Measurements from ENCODE around the gene ZNF750.

The ZNF750 gene

DNA sequence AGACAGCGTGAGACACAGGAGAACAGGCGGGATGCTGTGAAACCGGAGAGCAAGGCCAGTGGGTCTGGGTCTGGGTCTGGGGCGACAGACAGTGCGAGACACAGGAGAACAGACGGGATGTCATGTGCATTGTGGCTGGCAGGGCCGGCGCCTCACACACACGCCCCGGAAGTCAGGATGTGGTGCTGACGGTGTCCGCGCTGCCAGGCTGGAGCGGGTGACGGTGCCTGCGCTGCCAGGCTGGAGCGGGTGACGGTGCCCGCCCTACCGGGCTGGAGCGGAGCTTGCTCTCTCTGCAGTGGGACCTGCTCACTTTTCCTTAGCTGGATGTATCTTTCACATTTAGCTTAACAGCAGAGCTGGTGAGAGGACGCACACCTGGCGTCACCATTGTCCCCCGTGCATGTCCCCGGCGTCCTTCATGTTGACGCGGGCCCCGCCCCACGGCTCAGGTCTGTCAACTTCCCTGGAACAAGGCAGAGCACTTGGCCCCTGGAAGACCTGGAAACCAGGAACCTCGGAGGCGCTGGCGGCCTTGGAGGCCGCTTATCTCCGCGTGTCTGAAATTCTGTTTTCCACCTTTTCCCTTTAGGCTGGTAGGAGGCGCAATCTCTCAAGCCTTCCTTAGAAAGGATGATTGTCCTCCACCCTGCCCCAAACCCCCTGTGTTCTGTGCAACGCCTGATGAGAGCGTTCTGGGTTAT, 43.0 kb upstream of the ZNF750 start:
- Histone ChIP-seq H3K9me3 (ENCODE audit: low read length) (no peaks in the 10 kb centered on the region), H3K4me1 (ENCODE audit: insufficient read depth, low read length, severe bottlenecking) (peaks cover 27% of the 10 kb centered on the region), H3K27ac (ENCODE audit: low read depth, low read length, poor library complexity, severe bottlenecking) (no peak overlapping the region), H3K36me3 (ENCODE audit: insufficient read depth, low read length) (peaks cover 7% of the 10 kb centered on the region; the same call in 1 of the 2 replicates), H4K20me1 (ENCODE audit: insufficient read depth, low read length) (no peaks in the 10 kb centered on the region), H2AFZ (ENCODE audit: low read length) (no peak overlapping the region), H3K79me2 (ENCODE audit: insufficient read depth, low read length) (no peaks in the 10 kb centered on the region), H3K9ac (ENCODE audit: low read length) (no peak overlapping the region), H3K4me3 (ENCODE audit: low read depth, low read length, poor library complexity, severe bottlenecking) (no peak overlapping the region), H3F3A (ENCODE audit: insufficient read depth, low read length) (no peaks in the 10 kb centered on the region), H3K4me2 (ENCODE audit: low read length) (no peak overlapping the region), H3K9me2 (ENCODE audit: low read depth, low read length) (no peaks in the 10 kb centered on the region), H3K27me3 (ENCODE audit: insufficient read depth, low read length) (no peaks in the 10 kb centered on the region)
- TF ChIP-seq CTCF (IDR thresholded peaks at IDR 0.05; ENCODE audit: low read length): no peak
- TF ChIP-seq EZH2 (IDR thresholded peaks at IDR 0.05; ENCODE audit: borderline replicate concordance, low read length): no peak

DNA sequence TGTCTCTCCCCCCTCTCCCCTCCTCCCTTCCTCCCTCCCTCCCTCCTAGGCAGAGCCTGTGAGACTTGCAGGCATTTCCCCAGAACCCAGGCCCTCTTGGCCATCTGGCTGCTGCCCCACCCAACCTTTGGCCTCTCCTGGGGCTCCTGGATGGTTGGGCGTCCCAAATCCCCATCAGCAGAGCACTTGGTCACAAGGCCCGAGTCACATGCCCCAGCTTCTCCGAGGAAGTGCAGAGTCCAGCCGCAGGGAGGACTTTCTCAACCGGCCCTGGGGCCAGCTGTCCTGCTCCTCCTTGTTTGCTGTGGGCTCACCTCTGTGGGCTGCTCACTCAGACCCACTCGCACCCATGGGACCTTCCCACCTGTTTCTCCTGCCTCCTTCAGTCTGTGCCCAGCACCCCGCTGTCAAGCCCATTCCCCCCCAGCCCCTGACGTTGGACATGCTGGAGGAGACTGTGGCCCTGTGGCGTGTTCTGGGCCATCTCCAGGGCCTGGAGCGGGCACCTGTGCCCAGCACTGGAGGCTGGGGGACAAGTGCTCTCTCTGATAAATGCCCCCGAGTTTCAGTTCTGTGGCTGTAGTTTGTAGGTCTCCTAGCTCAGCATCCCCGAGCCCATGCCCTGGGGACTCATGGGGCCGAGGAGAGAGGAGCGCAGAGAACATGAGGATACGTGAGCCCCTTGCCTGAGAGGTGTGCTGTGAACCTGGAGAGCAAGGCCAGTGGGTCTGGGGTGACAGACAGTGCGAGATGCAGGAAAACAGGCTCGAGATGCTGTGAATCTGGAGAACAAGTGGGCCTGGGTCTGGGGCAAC, 42.3 kb upstream of the ZNF750 start:
- Histone ChIP-seq H3K36me3 (ENCODE audit: insufficient read depth, low read length) (peaks cover 3% of the 10 kb centered on the region; the same call in 1 of the 2 replicates), H4K20me1 (ENCODE audit: insufficient read depth, low read length) (no peaks in the 10 kb centered on the region), H2AFZ (ENCODE audit: low read length) (no peak overlapping the region), H3K9me3 (ENCODE audit: low read length) (no peaks in the 10 kb centered on the region), H3K9me2 (ENCODE audit: low read depth, low read length) (no peaks in the 10 kb centered on the region), H3K27ac (ENCODE audit: low read depth, low read length, poor library complexity, severe bottlenecking) (no peak overlapping the region), H3F3A (ENCODE audit: insufficient read depth, low read length) (no peaks in the 10 kb centered on the region), H3K9ac (ENCODE audit: low read length) (no peak overlapping the region), H3K4me3 (ENCODE audit: low read depth, low read length, poor library complexity, severe bottlenecking) (no peak overlapping the region), H3K4me2 (ENCODE audit: low read length) (no peak overlapping the region), H3K79me2 (ENCODE audit: insufficient read depth, low read length) (no peaks in the 10 kb centered on the region), H3K4me1 (ENCODE audit: insufficient read depth, low read length, severe bottlenecking) (peaks cover 27% of the 10 kb centered on the region), H3K27me3 (ENCODE audit: insufficient read depth, low read length) (no peaks in the 10 kb centered on the region)
- no peak for TF ChIP-seq EZH2 (IDR thresholded peaks at IDR 0.05; ENCODE audit: borderline replicate concordance, low read length)
- TF ChIP-seq CTCF (IDR thresholded peaks at IDR 0.05; ENCODE audit: low read length): no peak

GRCh38 chr17:82881324-82881823, 41.6 kb upstream of the ZNF750 start:
- Histone ChIP-seq H3K9ac (ENCODE audit: low read length) (no peak overlapping the region), H2AFZ (ENCODE audit: low read length) (no peak overlapping the region), H3K9me3 (ENCODE audit: low read length) (no peaks in the 10 kb centered on the region), H4K20me1 (ENCODE audit: insufficient read depth, low read length) (no peaks in the 10 kb centered on the region), H3K4me1 (ENCODE audit: insufficient read depth, low read length, severe bottlenecking) (peaks cover 27% of the 10 kb centered on the region), H3K27ac (ENCODE audit: low read depth, low read length, poor library complexity, severe bottlenecking) (no peak overlapping the region), H3K79me2 (ENCODE audit: insufficient read depth, low read length) (no peaks in the 10 kb centered on the region), H3F3A (ENCODE audit: insufficient read depth, low read length) (no peaks in the 10 kb centered on the region), H3K4me3 (ENCODE audit: low read depth, low read length, poor library complexity, severe bottlenecking) (no peak overlapping the region), H3K4me2 (ENCODE audit: low read length) (no peak overlapping the region), H3K9me2 (ENCODE audit: low read depth, low read length) (no peaks in the 10 kb centered on the region), H3K27me3 (ENCODE audit: insufficient read depth, low read length) (no peaks in the 10 kb centered on the region), H3K36me3 (ENCODE audit: insufficient read depth, low read length) (no peaks in the 10 kb centered on the region)
- TF ChIP-seq CTCF (IDR thresholded peaks at IDR 0.05; ENCODE audit: low read length) (no peak), EZH2 (IDR thresholded peaks at IDR 0.05; ENCODE audit: borderline replicate concordance, low read length) (no peak)

Measured in OCI-LY1 (cell line).